Measurements from ENCODE around the gene SNTG2. TPM values are rescaled to one million over a fixed set of nuclear protein-coding genes. Genes with fewer than 3 reads are reported as not detected.

Gene SNTG2
- polyA plus RNA-seq, 3 donors = not detected

DNA sequence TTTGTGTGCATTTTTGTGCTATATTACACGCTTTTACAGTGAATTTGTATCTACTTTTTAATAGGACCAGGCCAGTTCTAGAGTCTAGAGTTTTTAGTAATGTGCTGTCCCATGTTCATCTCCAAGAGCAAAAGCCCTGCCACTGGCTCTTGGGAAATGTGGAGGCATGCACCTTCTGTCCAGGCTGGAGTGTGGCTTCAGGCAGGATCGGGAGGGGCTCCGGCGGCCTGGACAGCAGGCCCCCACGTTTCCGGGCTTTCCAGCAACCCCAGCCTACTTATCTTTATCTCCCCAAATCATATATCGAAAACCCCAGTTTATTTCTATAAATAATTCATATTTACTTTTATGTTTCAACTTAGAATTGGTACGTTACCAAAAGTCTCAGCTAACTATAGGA is 78.2 kb downstream of the SNTG2 start:
- no peak for DNase-seq
- Histone ChIP-seq H3K4me3 (replicated peaks in 1 of 3; ENCODE audit: low read depth in 2 of 3, low read length in 3 of 3) (no peak overlapping the region), H3K27ac (ENCODE audit: low read depth in 1 of 2, low read length in 2 of 2) (no peak overlapping the region), H3K9ac (ENCODE audit: insufficient read depth, low read length, poor library complexity, severe bottlenecking) (no peak overlapping the region), H3K27me3 (ENCODE audit: control insufficient read depth in 2 of 2, insufficient read depth in 2 of 2, low read length in 2 of 2) (no peaks in the 10 kb centered on the region), H2AFZ (ENCODE audit: insufficient read depth, low read depth, low read length, poor library complexity, severe bottlenecking) (no peak overlapping the region), H3K36me3 (replicated peaks in 1 of 2; ENCODE audit: control insufficient read depth in 1 of 2, insufficient read depth in 2 of 2, low read length in 2 of 2) (no peaks in the 10 kb centered on the region), H3K79me2 (ENCODE audit: insufficient read depth, low read length) (no peaks in the 10 kb centered on the region), H3K9me3 (replicated peaks in 1 of 2; ENCODE audit: control insufficient read depth in 1 of 2, insufficient read depth in 1 of 2, low read length in 2 of 2) (no peaks in the 10 kb centered on the region), H4K20me1 (ENCODE audit: insufficient read depth, low read length) (no peaks in the 10 kb centered on the region), H3K4me1 (ENCODE audit: control insufficient read depth in 1 of 2, insufficient read depth in 2 of 2, low read length in 2 of 2) (no peaks in the 10 kb centered on the region), H3K4me2 (replicated peaks; ENCODE audit: extremely low read depth, low read length, poor library complexity, severe bottlenecking) (no peak overlapping the region)
- Mint-ChIP-seq H3K27ac (no peak overlapping the region), H3K4me3 (no peak overlapping the region), H3K4me1 (no peaks in the 10 kb centered on the region), H3K9me3 (peaks cover 0 to 7% (median 4%) of the 10 kb centered on the region in 7 donors), H3K27me3 (ENCODE audit: low read depth in 3 of 3) (peaks cover 0 to 10% (median 3%) of the 10 kb centered on the region in 3 donors), H3K36me3 (no peaks in the 10 kb centered on the region)
- WGBS (ENCODE audit: insufficient coverage) = no CpG with 5 or more reads among the region's 8 CpGs
- TF ChIP-seq, protein P1, sequence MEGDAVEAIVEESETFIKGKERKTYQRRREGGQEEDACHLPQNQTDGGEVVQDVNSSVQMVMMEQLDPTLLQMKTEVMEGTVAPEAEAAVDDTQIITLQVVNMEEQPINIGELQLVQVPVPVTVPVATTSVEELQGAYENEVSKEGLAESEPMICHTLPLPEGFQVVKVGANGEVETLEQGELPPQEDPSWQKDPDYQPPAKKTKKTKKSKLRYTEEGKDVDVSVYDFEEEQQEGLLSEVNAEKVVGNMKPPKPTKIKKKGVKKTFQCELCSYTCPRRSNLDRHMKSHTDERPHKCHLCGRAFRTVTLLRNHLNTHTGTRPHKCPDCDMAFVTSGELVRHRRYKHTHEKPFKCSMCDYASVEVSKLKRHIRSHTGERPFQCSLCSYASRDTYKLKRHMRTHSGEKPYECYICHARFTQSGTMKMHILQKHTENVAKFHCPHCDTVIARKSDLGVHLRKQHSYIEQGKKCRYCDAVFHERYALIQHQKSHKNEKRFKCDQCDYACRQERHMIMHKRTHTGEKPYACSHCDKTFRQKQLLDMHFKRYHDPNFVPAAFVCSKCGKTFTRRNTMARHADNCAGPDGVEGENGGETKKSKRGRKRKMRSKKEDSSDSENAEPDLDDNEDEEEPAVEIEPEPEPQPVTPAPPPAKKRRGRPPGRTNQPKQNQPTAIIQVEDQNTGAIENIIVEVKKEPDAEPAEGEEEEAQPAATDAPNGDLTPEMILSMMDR (IDR thresholded peaks at IDR 0.05) = no peak
- intact Hi-C loops (cut with micrococcal nuclease) = no loop called here

DNA sequence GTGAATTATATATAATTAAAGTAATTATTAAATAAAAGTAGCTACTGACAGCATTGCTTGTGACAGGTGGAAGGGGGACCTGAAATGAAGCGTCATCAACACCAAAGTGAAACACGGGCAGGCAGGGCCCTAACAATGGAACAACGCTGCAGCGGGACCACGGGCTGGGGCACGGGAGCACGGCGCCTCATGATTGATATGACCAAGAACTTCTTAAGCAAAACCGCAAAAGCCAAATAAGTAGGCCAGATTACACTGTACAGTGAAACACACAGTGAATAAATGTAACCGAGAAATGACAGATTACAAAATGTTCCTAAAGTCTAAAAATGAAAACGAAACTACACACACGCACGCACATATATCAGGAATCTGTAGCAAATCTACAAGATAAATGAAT is 81.4 kb downstream of the SNTG2 start:
- no peak for DNase-seq
- no peaks in the 10 kb centered on the region for H3K4me1 Mint-ChIP-seq
- Histone ChIP-seq H3K79me2 (ENCODE audit: insufficient read depth, low read length) (no peaks in the 10 kb centered on the region), H3K9me3 (replicated peaks in 1 of 2; ENCODE audit: control insufficient read depth in 1 of 2, insufficient read depth in 1 of 2, low read length in 2 of 2) (no peaks in the 10 kb centered on the region), H3K4me3 (replicated peaks in 1 of 3; ENCODE audit: low read depth in 2 of 3, low read length in 3 of 3) (no peak overlapping the region), H2AFZ (ENCODE audit: insufficient read depth, low read depth, low read length, poor library complexity, severe bottlenecking) (no peak overlapping the region), H3K9ac (ENCODE audit: insufficient read depth, low read length, poor library complexity, severe bottlenecking) (no peak overlapping the region), H3K27me3 (ENCODE audit: control insufficient read depth in 2 of 2, insufficient read depth in 2 of 2, low read length in 2 of 2) (no peaks in the 10 kb centered on the region), H4K20me1 (ENCODE audit: insufficient read depth, low read length) (no peaks in the 10 kb centered on the region), H3K4me2 (replicated peaks; ENCODE audit: extremely low read depth, low read length, poor library complexity, severe bottlenecking) (no peak overlapping the region), H3K4me1 (ENCODE audit: control insufficient read depth in 1 of 2, insufficient read depth in 2 of 2, low read length in 2 of 2) (no peaks in the 10 kb centered on the region), H3K36me3 (replicated peaks in 1 of 2; ENCODE audit: control insufficient read depth in 1 of 2, insufficient read depth in 2 of 2, low read length in 2 of 2) (no peaks in the 10 kb centered on the region), H3K27ac (ENCODE audit: low read depth in 1 of 2, low read length in 2 of 2) (no peak overlapping the region)
- 96% methylated on average over 6 of the region's 13 CpGs for WGBS (ENCODE audit: insufficient coverage)
- peaks cover 0 to 10% (median 0%) of the 10 kb centered on the region in 3 donors for H3K27me3 Mint-ChIP-seq (ENCODE audit: low read depth in 3 of 3)
- H3K27ac Mint-ChIP-seq = no peak overlapping the region
- peaks cover 0 to 7% (median 5%) of the 10 kb centered on the region in 7 donors for H3K9me3 Mint-ChIP-seq
- no peak overlapping the region for H3K4me3 Mint-ChIP-seq
- intact Hi-C loops (cut with micrococcal nuclease) = no loop called here
- TF ChIP-seq, protein P1 (IDR thresholded peaks at IDR 0.05) = no peak
- no peaks in the 10 kb centered on the region for H3K36me3 Mint-ChIP-seq

Data from CD14-positive monocyte (primary cell).